ENCODE measurements around the gene LZTS2. TPM values are rescaled to one million over a fixed set of nuclear protein-coding genes. Genes with fewer than 3 reads are reported as not detected.

The LZTS2 gene
- polyA plus RNA-seq, 1 donor from 2014 or later = 17.5 TPM

GRCh38 chr10:101011517-101012423 lies 12.2 kb downstream of the LZTS2 start:
- no peak overlapping the region for H3K27ac Mint-ChIP-seq
- peaks cover 0 to 10% (median 6%) of the 10 kb centered on the region in 3 donors for H3K4me1 Mint-ChIP-seq
- H3K9me3 Mint-ChIP-seq = no peaks in the 10 kb centered on the region
- H3K36me3 Mint-ChIP-seq = no peaks in the 10 kb centered on the region
- no peak overlapping the region for H3K4me3 Mint-ChIP-seq
- peaks cover 13% of the 10 kb centered on the region for H3K27me3 Mint-ChIP-seq

DNA sequence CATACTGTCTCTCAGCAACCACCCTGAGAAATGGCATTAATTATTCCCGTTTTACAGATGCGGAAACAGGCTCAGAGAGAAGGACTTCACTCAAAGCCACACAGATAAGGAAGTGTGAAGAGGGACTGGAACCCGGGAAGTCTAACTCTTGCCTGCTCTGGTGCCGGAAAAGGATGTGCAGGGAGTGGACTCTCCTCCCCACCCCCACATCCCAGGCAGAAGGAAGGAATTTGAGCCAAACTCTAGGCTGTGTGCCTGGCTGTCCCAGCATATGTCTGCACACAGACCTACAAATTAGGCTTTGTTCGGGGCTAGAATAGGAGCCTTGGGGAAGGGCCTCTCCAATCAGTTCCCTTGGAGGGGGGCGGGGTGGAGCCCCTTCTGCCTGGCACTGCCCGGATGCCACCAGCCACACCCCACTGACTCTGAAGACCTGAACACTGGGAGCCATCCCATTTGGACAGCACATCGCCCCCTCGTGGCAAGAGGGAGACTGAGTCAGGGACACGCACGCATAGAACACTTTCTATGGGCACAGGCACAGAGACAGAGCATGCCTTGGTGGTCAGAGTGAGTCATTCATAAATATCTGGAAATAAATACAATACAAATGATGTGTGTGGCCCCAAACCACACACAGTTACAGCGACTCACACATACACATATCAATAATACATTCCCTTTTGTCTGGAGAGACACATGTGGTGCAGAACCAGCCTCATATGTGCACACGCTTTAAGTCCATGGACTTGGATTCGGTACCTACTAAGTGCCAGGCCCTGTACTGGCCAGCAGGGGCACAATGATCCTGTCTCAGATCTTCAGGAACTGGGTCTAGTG lies 13.1 kb downstream of the LZTS2 start:
- Mint-ChIP-seq H3K4me1 (peaks cover 0 to 10% (median 6%) of the 10 kb centered on the region in 3 donors), H3K27ac (peak overlapping the region in 1 of 3 donors; percentile 90), H3K27me3 (peaks cover 21% of the 10 kb centered on the region), H3K9me3 (no peaks in the 10 kb centered on the region), H3K36me3 (no peaks in the 10 kb centered on the region), H3K4me3 (no peak overlapping the region)

DNA sequence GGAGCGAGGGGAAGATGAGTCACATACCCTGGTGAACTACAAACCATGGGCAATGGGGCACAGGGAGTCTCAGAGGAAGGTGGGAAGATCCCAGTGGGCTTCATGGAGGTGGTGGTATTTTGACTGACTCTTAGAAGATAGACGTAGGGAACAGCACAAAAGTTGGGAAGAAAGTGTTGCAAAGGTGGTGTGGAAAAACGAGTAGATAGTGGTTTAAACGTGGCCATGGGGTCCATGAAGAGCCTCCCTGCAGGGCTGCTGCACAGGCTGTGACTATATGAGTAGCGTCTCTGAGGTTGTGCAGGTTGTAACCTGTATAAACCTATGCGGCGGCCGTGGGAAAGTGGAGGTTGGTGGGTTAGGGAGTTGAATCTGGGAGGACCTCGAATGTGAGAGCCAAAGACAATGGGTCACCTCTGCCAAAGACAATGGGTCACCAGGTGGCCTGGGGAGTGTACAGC lies 13.8 kb downstream of the LZTS2 start:
- Mint-ChIP-seq H3K27ac (peak overlapping the region in 1 of 3 donors; percentile 90), H3K9me3 (no peaks in the 10 kb centered on the region), H3K4me3 (no peak overlapping the region), H3K27me3 (peaks cover 26% of the 10 kb centered on the region), H3K4me1 (peaks cover 3 to 12% (median 8%) of the 10 kb centered on the region in 3 donors), H3K36me3 (no peaks in the 10 kb centered on the region)

DNA sequence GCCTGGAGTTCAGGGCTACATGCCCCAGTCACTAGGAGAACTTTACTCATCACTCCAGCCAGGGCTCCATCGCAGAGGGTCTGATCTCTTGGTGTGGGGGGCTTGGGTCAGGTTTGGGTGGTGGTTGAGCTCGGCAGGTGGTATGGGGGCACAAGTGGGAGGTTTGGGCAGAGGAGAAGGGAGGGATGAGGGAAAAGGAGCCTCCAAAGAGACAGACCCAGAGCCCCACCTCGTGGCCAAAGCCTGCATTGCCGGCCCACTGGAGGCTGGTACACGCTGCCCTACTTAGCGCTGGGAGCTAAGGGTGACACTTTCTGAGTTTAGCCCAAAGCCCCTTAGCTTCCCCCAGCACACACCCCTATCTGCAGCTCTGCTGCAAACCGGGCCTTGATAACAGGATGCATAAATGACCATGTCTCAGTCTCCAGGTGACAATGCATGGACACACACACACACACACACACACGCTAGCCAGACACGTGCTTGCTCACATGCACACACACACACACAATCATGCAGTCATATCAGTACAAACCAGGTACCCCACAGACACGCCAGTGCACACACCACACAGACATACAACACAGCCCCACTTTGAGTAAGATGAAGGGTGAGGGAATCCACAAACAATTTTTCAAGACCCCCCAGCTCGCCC lies 14.7 kb downstream of the LZTS2 start:
- H3K9me3 Mint-ChIP-seq = no peaks in the 10 kb centered on the region
- H3K4me3 Mint-ChIP-seq = no peak overlapping the region
- H3K27ac Mint-ChIP-seq = no peak overlapping the region
- peaks cover 29% of the 10 kb centered on the region for H3K27me3 Mint-ChIP-seq
- no peaks in the 10 kb centered on the region for H3K36me3 Mint-ChIP-seq
- peaks cover 6 to 15% (median 10%) of the 10 kb centered on the region in 3 donors for H3K4me1 Mint-ChIP-seq

DNA sequence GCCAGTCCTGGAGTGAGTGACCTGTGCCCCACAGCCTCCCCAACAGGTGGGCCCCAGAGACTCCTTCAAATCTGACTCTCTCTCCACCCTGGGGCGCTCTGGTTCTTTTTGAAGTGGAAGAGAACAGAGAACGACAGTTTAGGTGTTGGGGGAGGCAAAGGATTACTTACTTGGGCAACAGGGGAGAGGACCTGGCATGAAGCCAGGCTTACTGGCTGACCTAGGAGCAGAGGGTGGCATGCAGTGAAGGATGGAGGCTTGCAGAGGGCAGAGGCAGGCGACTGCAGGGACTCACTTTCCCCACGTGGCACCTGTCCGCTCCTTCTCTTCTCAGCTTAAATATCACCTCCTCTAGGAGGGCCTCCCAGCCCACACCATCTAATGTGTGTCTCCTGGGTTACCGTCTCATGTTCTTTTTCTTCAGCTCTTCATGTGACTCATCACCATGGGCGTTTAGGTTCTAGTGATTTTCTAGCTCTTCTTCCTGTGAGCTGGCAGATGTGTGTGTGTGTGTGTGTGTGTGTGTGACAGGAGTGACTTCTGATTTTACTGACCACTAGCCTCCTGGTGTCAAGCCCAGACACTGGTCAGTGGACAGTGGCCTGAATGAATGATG lies 15.5 kb downstream of the LZTS2 start:
- Mint-ChIP-seq H3K4me3 (no peak overlapping the region), H3K4me1 (peaks cover 6 to 16% (median 10%) of the 10 kb centered on the region in 3 donors), H3K9me3 (no peaks in the 10 kb centered on the region), H3K27ac (no peak overlapping the region), H3K27me3 (peaks cover 30% of the 10 kb centered on the region), H3K36me3 (no peaks in the 10 kb centered on the region)

GRCh38 chr10:101015582-101015973 lies 16.0 kb downstream of the LZTS2 start:
- no peaks in the 10 kb centered on the region for H3K36me3 Mint-ChIP-seq
- no peaks in the 10 kb centered on the region for H3K9me3 Mint-ChIP-seq
- peaks cover 6 to 16% (median 10%) of the 10 kb centered on the region in 3 donors for H3K4me1 Mint-ChIP-seq
- peaks cover 30% of the 10 kb centered on the region for H3K27me3 Mint-ChIP-seq
- H3K27ac Mint-ChIP-seq = no peak overlapping the region
- H3K4me3 Mint-ChIP-seq = no peak overlapping the region

DNA sequence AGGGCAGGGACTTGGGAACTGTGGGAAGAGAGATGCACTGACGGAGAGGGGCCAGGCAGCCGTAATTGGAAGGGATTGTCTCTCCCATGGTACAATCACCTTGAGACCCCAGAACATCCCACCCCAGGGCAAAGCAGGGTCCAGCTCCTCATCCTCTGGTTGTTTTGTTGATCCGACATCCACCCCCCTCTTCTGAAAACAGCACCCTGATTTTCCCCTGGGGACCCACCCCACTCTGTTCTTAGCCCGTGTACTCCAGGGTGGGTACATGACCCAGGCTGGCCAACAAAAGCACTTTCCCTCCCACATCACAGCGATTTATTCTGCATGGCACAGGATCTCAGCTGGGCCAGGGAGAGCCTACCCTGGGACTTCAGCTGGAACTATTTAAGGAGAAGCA lies 17.2 kb downstream of the LZTS2 start:
- Mint-ChIP-seq H3K9me3 (no peaks in the 10 kb centered on the region), H3K4me3 (no peak overlapping the region), H3K4me1 (peaks cover 6 to 16% (median 10%) of the 10 kb centered on the region in 3 donors), H3K36me3 (no peaks in the 10 kb centered on the region), H3K27me3 (peaks cover 32% of the 10 kb centered on the region), H3K27ac (no peak overlapping the region)

GRCh38 chr10:101018118-101018599 lies 18.6 kb downstream of the LZTS2 start:
- Mint-ChIP-seq H3K27me3 (peaks cover 31% of the 10 kb centered on the region), H3K4me3 (peak overlapping the region in 2 of 4 donors; percentile 87 to 90), H3K36me3 (no peaks in the 10 kb centered on the region), H3K27ac (no peak overlapping the region), H3K9me3 (no peaks in the 10 kb centered on the region), H3K4me1 (peaks cover 6 to 12% (median 8%) of the 10 kb centered on the region in 3 donors)

- H3K9me3 Mint-ChIP-seq = no peaks in the 10 kb centered on the region
These were observed 19.2 kb downstream of the LZTS2 start for GRCh38 chr10:101018600-101019439.

DNA sequence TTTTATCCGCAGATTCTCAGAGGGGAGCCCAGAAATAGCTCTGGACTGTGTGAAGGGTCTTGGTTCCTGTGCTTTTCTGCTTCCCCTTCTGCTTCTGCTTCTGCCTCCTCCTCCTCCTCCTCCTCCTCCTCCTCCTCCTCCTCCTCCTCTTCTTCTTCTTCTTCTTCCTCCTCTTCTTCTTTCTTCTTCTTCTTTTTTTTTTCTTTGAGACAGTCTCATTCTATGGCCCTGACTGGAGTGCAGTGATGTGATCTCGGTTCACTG lies 19.8 kb downstream of the LZTS2 start:
- peaks cover 29% of the 10 kb centered on the region for H3K27me3 Mint-ChIP-seq
- no peak overlapping the region for H3K4me3 Mint-ChIP-seq
- H3K4me1 Mint-ChIP-seq = peaks cover 4 to 6% (median 6%) of the 10 kb centered on the region in 3 donors
- H3K36me3 Mint-ChIP-seq = no peaks in the 10 kb centered on the region
- no peaks in the 10 kb centered on the region for H3K9me3 Mint-ChIP-seq
- no peak overlapping the region for H3K27ac Mint-ChIP-seq

More at GRCh38 chr10:101018600-101019439, 19.2 kb downstream of the LZTS2 start:
- peaks cover 6 to 9% (median 7%) of the 10 kb centered on the region in 3 donors for H3K4me1 Mint-ChIP-seq
- H3K27ac Mint-ChIP-seq = no peak overlapping the region
- peaks cover 29% of the 10 kb centered on the region for H3K27me3 Mint-ChIP-seq
- no peaks in the 10 kb centered on the region for H3K36me3 Mint-ChIP-seq
- peak overlapping the region in 2 of 4 donors; percentile 87 to 90 for H3K4me3 Mint-ChIP-seq

DNA sequence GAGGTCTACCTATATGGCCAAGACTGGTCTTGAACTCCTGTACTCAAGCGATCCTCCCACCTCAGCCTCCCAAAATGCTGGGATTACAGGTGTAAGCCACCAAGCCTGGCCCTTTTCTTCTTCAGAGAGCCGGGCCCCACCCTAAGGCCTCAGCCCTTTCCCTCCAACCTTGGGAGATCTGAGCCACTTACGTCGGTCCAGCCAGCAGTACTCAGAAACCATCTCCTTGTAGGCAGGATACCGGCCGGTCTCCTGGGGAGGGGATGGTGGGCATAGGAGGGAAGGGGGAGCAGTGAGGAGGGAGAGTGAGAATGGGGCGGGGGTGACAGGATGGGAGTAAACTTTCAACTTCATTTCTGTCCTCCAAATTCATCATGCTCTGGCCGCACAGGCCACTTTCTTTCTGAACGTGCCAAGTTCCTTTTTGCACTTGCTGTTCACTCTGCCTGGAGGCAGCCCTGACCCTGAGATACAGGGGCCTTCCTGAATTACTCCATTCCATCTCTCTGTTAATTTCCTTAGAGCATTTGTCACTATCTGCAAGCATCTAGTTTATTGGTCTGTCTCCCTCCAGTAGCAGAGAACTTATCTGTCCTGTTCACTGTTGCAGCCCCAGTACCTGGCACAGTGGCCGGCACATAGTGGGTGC lies 20.9 kb downstream of the LZTS2 start:
- H3K27ac Mint-ChIP-seq = no peak overlapping the region
- no peaks in the 10 kb centered on the region for H3K36me3 Mint-ChIP-seq
- peaks cover 25% of the 10 kb centered on the region for H3K27me3 Mint-ChIP-seq
- no peak overlapping the region for H3K4me3 Mint-ChIP-seq
- H3K9me3 Mint-ChIP-seq = no peaks in the 10 kb centered on the region
- peaks cover 4 to 6% (median 6%) of the 10 kb centered on the region in 3 donors for H3K4me1 Mint-ChIP-seq

DNA sequence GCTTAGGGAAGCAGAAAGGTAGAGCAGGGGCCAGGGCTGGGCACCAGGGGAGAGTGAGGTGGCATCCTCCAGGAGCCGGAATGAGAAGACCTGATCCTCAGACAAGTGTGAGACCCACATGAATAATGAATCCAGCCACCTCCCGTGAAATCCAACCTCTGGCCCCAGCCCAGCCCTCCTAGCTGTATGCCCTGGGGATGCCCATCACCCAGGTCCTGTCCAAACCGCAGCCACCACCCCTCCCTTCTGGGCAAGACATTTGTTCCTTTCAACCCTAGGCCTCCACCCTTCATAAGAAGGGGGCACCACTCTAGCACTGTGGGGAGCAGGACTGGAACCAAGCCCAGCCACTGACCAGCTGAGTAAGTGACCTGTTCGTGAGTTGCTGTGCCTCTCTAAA lies 21.6 kb downstream of the LZTS2 start:
- H3K4me1 Mint-ChIP-seq = peaks cover 4 to 6% (median 6%) of the 10 kb centered on the region in 3 donors
- no peak overlapping the region for H3K27ac Mint-ChIP-seq
- H3K4me3 Mint-ChIP-seq = no peak overlapping the region
- no peaks in the 10 kb centered on the region for H3K36me3 Mint-ChIP-seq
- H3K27me3 Mint-ChIP-seq = peaks cover 24% of the 10 kb centered on the region
- H3K9me3 Mint-ChIP-seq = no peaks in the 10 kb centered on the region

DNA sequence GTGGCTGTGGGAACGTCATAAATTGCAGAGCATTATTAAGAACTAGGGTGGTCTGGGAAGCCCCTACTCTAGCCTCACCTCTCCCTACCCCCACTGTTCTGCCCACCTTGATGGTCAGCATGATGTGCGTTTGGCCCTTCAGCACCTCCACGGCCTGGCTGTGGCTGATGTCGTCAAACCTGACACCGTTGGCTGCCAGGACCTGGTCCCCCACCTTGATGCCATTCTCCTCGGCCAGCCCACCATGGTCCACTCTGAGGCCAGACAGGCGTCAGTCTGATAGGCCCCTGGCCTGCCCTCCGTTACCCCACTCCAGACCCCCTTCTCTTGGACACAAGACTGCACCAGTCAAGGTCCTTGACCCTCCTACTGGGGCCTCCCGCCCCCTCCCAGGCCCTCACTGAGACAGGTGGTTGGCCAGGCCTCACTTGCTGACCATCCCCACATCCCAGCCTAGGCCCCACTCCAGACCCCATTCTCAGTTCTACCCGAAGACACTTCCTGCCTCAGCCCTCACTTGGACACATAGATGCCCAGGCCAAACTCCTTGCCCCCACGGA lies 22.2 kb downstream of the LZTS2 start:
- Mint-ChIP-seq H3K27me3 (peaks cover 19% of the 10 kb centered on the region), H3K4me3 (no peak overlapping the region), H3K9me3 (no peaks in the 10 kb centered on the region), H3K27ac (no peak overlapping the region), H3K36me3 (no peaks in the 10 kb centered on the region), H3K4me1 (peaks cover 4 to 6% (median 6%) of the 10 kb centered on the region in 3 donors)

Data from IgD-negative memory B cell (primary cell).